Spleen (tissue), 7 donors: Measurements from ENCODE around the gene TMEM39A.

ENCODE experiments used
- CTCF ChIP-seq, 11 experiments: fragments of 200-600 bp in 7 of 11; fragments of 450-650 bp in 4 of 11; sonication (generic) in 4 of 11; IDR thresholded peaks in 8 of 11; conservative IDR thresholded peaks in 3 of 11; 1 replicate in 7 of 11; 2 replicates in 4 of 11; pipeline versions ENCODE4 v1.4.0 to v1.8.0; 2016 to 2021; ENCODE audit warnings: antibody characterized with exemption in 11 of 11, inconsistent platforms in 4 of 11, mild to moderate bottlenecking in 1 of 11
- POLR2AphosphoS5 ChIP-seq, 3 donors: sonication (generic); formaldehyde crosslinking; IDR thresholded peaks; one replicate each; pipeline ENCODE4 v1.5.1; 2017; ENCODE audit warnings: antibody characterized with exemption in 3 of 3
- donor health status: DM: no; HTN: no; CAD: no; lungs with moderate emphysema.
- donor health status: DM: no; HTN: no; CAD: no.
- donor health status: DM: no; HTN: no; CAD: no.

DNA sequence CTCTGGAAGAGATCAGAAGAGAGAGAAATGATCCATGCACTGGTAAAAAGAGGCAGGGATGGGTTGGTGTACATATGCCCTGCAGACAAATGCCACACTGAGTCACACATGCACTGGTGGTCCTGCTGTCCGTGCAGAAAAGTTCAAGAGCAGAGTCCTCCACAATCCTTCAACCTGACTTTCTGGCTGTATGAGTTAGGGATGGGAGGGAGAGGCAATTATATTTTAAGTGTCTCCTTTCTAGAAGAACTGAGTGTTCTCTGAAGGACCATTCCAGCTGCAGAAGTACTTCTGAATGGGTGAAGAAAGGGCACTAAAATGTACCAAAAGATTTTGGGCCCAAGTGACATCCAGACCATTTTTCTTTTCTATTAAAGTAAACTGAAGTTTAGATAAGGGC, 26.4 kb downstream of the TMEM39A start:
- TF ChIP-seq CTCF (IDR thresholded peaks at IDR 0.05 in 8 of 11, conservative IDR thresholded peaks at IDR 0.05 in 3 of 11) (no peak), POLR2AphosphoS5 (IDR thresholded peaks at IDR 0.05) (no peak)
